ENCODE data around the gene TAF15. TPM values are rescaled to one million over a fixed set of nuclear protein-coding genes. Genes with fewer than 3 reads are reported as not detected.

Gene TAF15
- total and polyA plus RNA-seq, 2 donors (not counting 1 experiment from before 2014, with no cell fraction given) = 51.0 to 246 TPM

- CTCF ChIA-PET = interaction anchor here (1.0 kb wide), 1 partner anchor 12 kb away, joined by 6 read pairs; the partner anchor contains the start of gene TAF15
- H3K27ac ChIP-seq (ENCODE audit: low read length in 2 of 2) = no peak overlapping the region
- ATAC-seq (ENCODE audit: low read depth) = no peak
Measured at GRCh38 chr17:35821308-35821707, 12.0 kb downstream of the TAF15 start.

DNA sequence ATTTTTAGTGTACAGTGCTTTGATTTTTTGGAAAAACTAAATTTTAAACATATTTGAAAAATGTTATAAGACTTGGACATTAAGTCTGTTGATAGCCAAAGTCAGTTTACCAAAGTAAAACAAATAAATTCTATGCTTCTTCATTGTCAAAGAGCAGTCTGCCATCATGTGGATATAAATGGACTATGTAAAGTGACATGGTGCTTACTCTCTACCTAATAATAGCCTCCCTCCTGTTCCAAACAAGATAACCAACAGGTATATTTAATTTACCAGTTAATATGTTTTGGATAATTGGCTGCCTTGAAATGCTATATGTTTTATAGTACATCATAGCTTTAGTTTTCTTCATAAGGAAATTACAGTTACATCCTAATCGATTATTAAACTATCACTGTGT, 15.9 kb downstream of the TAF15 start:
- H3K4me1 ChIP-seq (ENCODE audit: control insufficient read depth in 2 of 2, insufficient read depth in 2 of 2, low read length in 2 of 2) = no peaks in the 10 kb centered on the region
- no peaks in the 10 kb centered on the region for H3K27me3 ChIP-seq (replicated peaks in 1 of 4; ENCODE audit: control extremely low read depth in 1 of 4, control insufficient read depth in 3 of 4, insufficient read depth in 4 of 4, low read length in 3 of 4)
- no peak for ATAC-seq (ENCODE audit: low read depth)
- Mint-ChIP-seq H3K4me3 (no peak overlapping the region), H3K4me1 (no peaks in the 10 kb centered on the region), H3K27me3 (no peaks in the 10 kb centered on the region), H3K27ac (no peak overlapping the region), H3K9me3 (ENCODE audit: insufficient read depth) (no peaks in the 10 kb centered on the region)
- no CpG with 5 or more reads among the region's 1 CpG for WGBS (ENCODE audit: insufficient coverage)
- intact Hi-C loops (cut with micrococcal nuclease) = no loop called here
- CTCF ChIA-PET = interaction anchor here (0.6 to 1.3 kb wide), 2 partner anchors 13 to 61 kb away, joined by 4 to 6 read pairs; no protein-coding TSS in a partner anchor
- H3K4me2 ChIP-seq (replicated peaks; ENCODE audit: low read depth, low read length, poor library complexity, severe bottlenecking) = no peak overlapping the region
- no peak overlapping the region for H3K9ac ChIP-seq (ENCODE audit: low read length)
- no peaks in the 10 kb centered on the region for H3K9me3 ChIP-seq (ENCODE audit: control extremely low read depth in 1 of 3, control insufficient read depth in 2 of 3, insufficient read depth in 1 of 3, low read length in 2 of 3)
- TF ChIP-seq CTCF (IDR thresholded peaks at IDR 0.05) (no peak), EZH2 (IDR thresholded peaks at IDR 0.05; ENCODE audit: borderline replicate concordance, insufficient read depth, low read depth, low read length, poor library complexity, severe bottlenecking) (no peak)
- H3K79me2 ChIP-seq (ENCODE audit: control insufficient read depth, insufficient read depth, low read length) = no peaks in the 10 kb centered on the region
- H2AFZ ChIP-seq (ENCODE audit: insufficient read depth, low read depth, low read length, poor library complexity, severe bottlenecking) = no peak overlapping the region
- H3K36me3 ChIP-seq (replicated peaks in 1 of 2; ENCODE audit: control extremely low read depth in 1 of 2, control insufficient read depth in 1 of 2, extremely low read depth in 1 of 2, insufficient read depth in 2 of 2, low read length in 1 of 2) = peaks cover 15 to 75% of the 10 kb centered on the region in 2 experiments
- no peak for DNase-seq
- H4K20me1 ChIP-seq (ENCODE audit: control insufficient read depth, insufficient read depth, low read length, poor library complexity, severe bottlenecking) = peaks cover 37% of the 10 kb centered on the region
- no peak overlapping the region for H3K4me3 ChIP-seq (ENCODE audit: control extremely low read depth in 1 of 5, extremely low read depth in 1 of 5, insufficient read depth in 1 of 5, low read depth in 2 of 5, low read length in 4 of 5)
- POLR2A ChIA-PET = no interaction called here
- no peak overlapping the region for H3K27ac ChIP-seq (ENCODE audit: low read length in 2 of 2)

More at GRCh38 chr17:35821308-35821707, 12.0 kb downstream of the TAF15 start:
- Mint-ChIP-seq H3K27me3 (no peaks in the 10 kb centered on the region), H3K27ac (no peak overlapping the region), H3K4me3 (no peak overlapping the region), H3K9me3 (ENCODE audit: insufficient read depth) (no peaks in the 10 kb centered on the region), H3K4me1 (peaks cover 6% of the 10 kb centered on the region)
- H3K36me3 ChIP-seq (replicated peaks in 1 of 2; ENCODE audit: control extremely low read depth in 1 of 2, control insufficient read depth in 1 of 2, extremely low read depth in 1 of 2, insufficient read depth in 2 of 2, low read length in 1 of 2) = peaks cover 28 to 80% of the 10 kb centered on the region in 2 experiments
- H3K27me3 ChIP-seq (replicated peaks in 1 of 4; ENCODE audit: control extremely low read depth in 1 of 4, control insufficient read depth in 3 of 4, insufficient read depth in 4 of 4, low read length in 3 of 4) = no peaks in the 10 kb centered on the region
- no peak overlapping the region for H2AFZ ChIP-seq (ENCODE audit: insufficient read depth, low read depth, low read length, poor library complexity, severe bottlenecking)
- no peaks in the 10 kb centered on the region for H3K4me1 ChIP-seq (ENCODE audit: control insufficient read depth in 2 of 2, insufficient read depth in 2 of 2, low read length in 2 of 2)
- no peak for DNase-seq
- H3K9me3 ChIP-seq (ENCODE audit: control extremely low read depth in 1 of 3, control insufficient read depth in 2 of 3, insufficient read depth in 1 of 3, low read length in 2 of 3) = no peaks in the 10 kb centered on the region
- 100% methylated on average over 1 of the region's 2 CpGs for WGBS (ENCODE audit: insufficient coverage)
- POLR2A ChIA-PET = no interaction called here
- TF ChIP-seq EZH2 (IDR thresholded peaks at IDR 0.05; ENCODE audit: borderline replicate concordance, insufficient read depth, low read depth, low read length, poor library complexity, severe bottlenecking) = no peak
- TF ChIP-seq CTCF (IDR thresholded peaks at IDR 0.05) = no peak
- H3K4me3 ChIP-seq (ENCODE audit: control extremely low read depth in 1 of 5, extremely low read depth in 1 of 5, insufficient read depth in 1 of 5, low read depth in 2 of 5, low read length in 4 of 5) = no peak overlapping the region
- H3K79me2 ChIP-seq (ENCODE audit: control insufficient read depth, insufficient read depth, low read length) = peaks cover 33% of the 10 kb centered on the region
- no peak overlapping the region for H3K4me2 ChIP-seq (replicated peaks; ENCODE audit: low read depth, low read length, poor library complexity, severe bottlenecking)
- H3K9ac ChIP-seq (ENCODE audit: low read length) = no peak overlapping the region
- peaks cover 49% of the 10 kb centered on the region for H4K20me1 ChIP-seq (ENCODE audit: control insufficient read depth, insufficient read depth, low read length, poor library complexity, severe bottlenecking)
- intact Hi-C loops (cut with micrococcal nuclease) = no loop called here

Measured in B cell (primary cell).